ENCODE data around the gene TMTC2.

The TMTC2 gene

DNA sequence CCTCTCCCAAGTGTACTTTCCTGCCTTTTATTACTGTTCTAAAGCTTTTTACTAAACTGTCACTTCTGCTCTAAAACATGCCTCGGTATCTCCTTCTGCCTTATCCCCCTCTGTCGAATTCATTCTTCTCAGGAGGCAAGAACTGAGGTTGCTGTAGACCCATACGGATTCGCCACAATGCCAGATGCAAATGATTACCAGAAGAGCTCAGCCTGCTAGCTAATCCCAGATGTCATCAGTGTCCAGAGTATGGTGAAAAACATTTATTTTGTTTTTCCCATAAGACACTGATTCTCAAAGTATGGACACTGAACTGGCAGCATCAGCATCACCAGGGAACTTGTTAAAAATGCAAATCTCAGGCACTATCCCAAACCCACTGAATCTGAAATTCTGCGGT, 359.3 kb downstream of the TMTC2 start:
- CTCF ChIA-PET: no interaction called here

GRCh38 chr12:83049306-83049705, 362.6 kb downstream of the TMTC2 start:
- POLR2A ChIA-PET: no interaction called here
- no peaks in the 10 kb centered on the region for H3K36me3 ChIP-seq (ENCODE audit: control insufficient read depth in 2 of 2, insufficient read depth in 1 of 2, low read length in 2 of 2)
- H3K9me3 ChIP-seq (ENCODE audit: control insufficient read depth, insufficient read depth, low read depth, low read length): no peaks in the 10 kb centered on the region
- H3K4me1 ChIP-seq (ENCODE audit: control insufficient read depth, insufficient read depth, low read length): no peaks in the 10 kb centered on the region
- H3K4me3 ChIP-seq (ENCODE audit: low read depth, low read length): no peak overlapping the region
- CTCF ChIA-PET: no interaction called here
- no peak overlapping the region for H3K27ac ChIP-seq (ENCODE audit: extremely low read depth, low read depth, low read length)
- TF ChIP-seq ZNF146 (tag by site-specific recombination; IDR thresholded peaks at IDR 0.05) (peak; percentile 81), ZNF707 (tag by site-specific recombination; IDR thresholded peaks at IDR 0.05) (no peak), ZNF211 (tag by site-specific recombination; IDR thresholded peaks at IDR 0.05; ENCODE audit: low read depth) (no peak)
- TF ChIP-seq, protein P1, sequence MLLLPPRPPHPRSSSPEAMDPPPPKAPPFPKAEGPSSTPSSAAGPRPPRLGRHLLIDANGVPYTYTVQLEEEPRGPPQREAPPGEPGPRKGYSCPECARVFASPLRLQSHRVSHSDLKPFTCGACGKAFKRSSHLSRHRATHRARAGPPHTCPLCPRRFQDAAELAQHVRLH (tag by site-specific recombination; IDR thresholded peaks at IDR 0.05): 0 out of 2 replicates have a peak, but pooled peaks have one; percentile 15

More for the DNA sequence above, 359.3 kb downstream of the TMTC2 start:
- Histone ChIP-seq H3K27ac (ENCODE audit: extremely low read depth, low read depth, low read length) (no peak overlapping the region), H3K4me3 (ENCODE audit: low read depth, low read length) (no peak overlapping the region), H3K9me3 (ENCODE audit: control insufficient read depth, insufficient read depth, low read depth, low read length) (no peaks in the 10 kb centered on the region), H3K4me1 (ENCODE audit: control insufficient read depth, insufficient read depth, low read length) (no peaks in the 10 kb centered on the region), H3K36me3 (ENCODE audit: control insufficient read depth in 2 of 2, insufficient read depth in 1 of 2, low read length in 2 of 2) (no peaks in the 10 kb centered on the region)
- POLR2A ChIA-PET: interaction anchor here (0.6 kb wide), 1 partner anchor 363 kb away, joined by 3 read pairs; no protein-coding TSS in a partner anchor
- no peak for TF ChIP-seq ZNF132 (tag by site-specific recombination; IDR thresholded peaks at IDR 0.05; ENCODE audit: borderline replicate concordance)
- TF ChIP-seq ZNF239 (tag by site-specific recombination; IDR thresholded peaks at IDR 0.05): no peak
- TF ChIP-seq ZNF416 (tag by site-specific recombination; IDR thresholded peaks at IDR 0.05): no peak
- TF ChIP-seq, protein P2, sequence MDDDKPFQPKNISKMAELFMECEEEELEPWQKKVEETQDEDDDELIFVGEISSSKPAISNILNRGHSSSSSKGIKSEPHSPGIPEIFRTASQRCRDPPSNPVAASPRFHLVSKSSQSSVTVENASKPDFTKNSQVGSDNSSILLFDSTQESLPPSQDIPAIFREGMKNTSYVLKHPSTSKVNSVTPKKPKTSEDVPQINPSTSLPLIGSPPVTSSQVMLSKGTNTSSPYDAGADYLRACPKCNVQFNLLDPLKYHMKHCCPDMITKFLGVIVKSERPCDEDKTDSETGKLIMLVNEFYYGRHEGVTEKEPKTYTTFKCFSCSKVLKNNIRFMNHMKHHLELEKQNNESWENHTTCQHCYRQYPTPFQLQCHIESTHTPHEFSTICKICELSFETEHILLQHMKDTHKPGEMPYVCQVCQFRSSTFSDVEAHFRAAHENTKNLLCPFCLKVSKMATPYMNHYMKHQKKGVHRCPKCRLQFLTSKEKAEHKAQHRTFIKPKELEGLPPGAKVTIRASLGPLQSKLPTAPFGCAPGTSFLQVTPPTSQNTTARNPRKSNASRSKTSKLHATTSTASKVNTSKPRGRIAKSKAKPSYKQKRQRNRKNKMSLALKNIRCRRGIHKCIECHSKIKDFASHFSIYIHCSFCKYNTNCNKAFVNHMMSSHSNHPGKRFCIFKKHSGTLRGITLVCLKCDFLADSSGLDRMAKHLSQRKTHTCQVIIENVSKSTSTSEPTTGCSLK (tag by site-specific recombination; IDR thresholded peaks at IDR 0.05): no peak
- TF ChIP-seq ZNF777 (tag by site-specific recombination; IDR thresholded peaks at IDR 0.05; ENCODE audit: borderline replicate concordance): no peak
- no peak for TF ChIP-seq ZNF211 (tag by site-specific recombination; IDR thresholded peaks at IDR 0.05; ENCODE audit: low read depth)
- TF ChIP-seq, protein P3, sequence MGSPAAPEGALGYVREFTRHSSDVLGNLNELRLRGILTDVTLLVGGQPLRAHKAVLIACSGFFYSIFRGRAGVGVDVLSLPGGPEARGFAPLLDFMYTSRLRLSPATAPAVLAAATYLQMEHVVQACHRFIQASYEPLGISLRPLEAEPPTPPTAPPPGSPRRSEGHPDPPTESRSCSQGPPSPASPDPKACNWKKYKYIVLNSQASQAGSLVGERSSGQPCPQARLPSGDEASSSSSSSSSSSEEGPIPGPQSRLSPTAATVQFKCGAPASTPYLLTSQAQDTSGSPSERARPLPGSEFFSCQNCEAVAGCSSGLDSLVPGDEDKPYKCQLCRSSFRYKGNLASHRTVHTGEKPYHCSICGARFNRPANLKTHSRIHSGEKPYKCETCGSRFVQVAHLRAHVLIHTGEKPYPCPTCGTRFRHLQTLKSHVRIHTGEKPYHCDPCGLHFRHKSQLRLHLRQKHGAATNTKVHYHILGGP (tag by site-specific recombination; IDR thresholded peaks at IDR 0.05): no peak
- no peak for TF ChIP-seq KLF1 (tag by site-specific recombination; IDR thresholded peaks at IDR 0.05)

GRCh38 chr12:83052890-83053541, 366.3 kb downstream of the TMTC2 start:
- Histone ChIP-seq H3K4me3 (ENCODE audit: low read depth, low read length) (no peak overlapping the region), H3K9me3 (ENCODE audit: control insufficient read depth, insufficient read depth, low read depth, low read length) (no peaks in the 10 kb centered on the region), H3K4me1 (ENCODE audit: control insufficient read depth, insufficient read depth, low read length) (no peaks in the 10 kb centered on the region), H3K27ac (ENCODE audit: extremely low read depth, low read depth, low read length) (no peak overlapping the region), H3K36me3 (ENCODE audit: control insufficient read depth in 2 of 2, insufficient read depth in 1 of 2, low read length in 2 of 2) (no peaks in the 10 kb centered on the region)
- no peak for TF ChIP-seq ZNF211 (tag by site-specific recombination; IDR thresholded peaks at IDR 0.05; ENCODE audit: low read depth)
- TF ChIP-seq ZNF18 (tag by site-specific recombination; IDR thresholded peaks at IDR 0.05): no peak
- no peak for TF ChIP-seq MYNN (tag by site-specific recombination; IDR thresholded peaks at IDR 0.05; ENCODE audit: borderline replicate concordance)
- TF ChIP-seq ZNF433 (tag by site-specific recombination; IDR thresholded peaks at IDR 0.05; ENCODE audit: low read depth): no peak
- TF ChIP-seq ZNF792 (tag by site-specific recombination; IDR thresholded peaks at IDR 0.05): no peak
- POLR2A ChIA-PET: no interaction called here
- CTCF ChIA-PET: no interaction called here
